ENCODE measurements around the gene IMPDH1.
A peak's percentile ranks its signal among the peaks of the same experiment; 100 is the strongest.

Gene IMPDH1

DNA sequence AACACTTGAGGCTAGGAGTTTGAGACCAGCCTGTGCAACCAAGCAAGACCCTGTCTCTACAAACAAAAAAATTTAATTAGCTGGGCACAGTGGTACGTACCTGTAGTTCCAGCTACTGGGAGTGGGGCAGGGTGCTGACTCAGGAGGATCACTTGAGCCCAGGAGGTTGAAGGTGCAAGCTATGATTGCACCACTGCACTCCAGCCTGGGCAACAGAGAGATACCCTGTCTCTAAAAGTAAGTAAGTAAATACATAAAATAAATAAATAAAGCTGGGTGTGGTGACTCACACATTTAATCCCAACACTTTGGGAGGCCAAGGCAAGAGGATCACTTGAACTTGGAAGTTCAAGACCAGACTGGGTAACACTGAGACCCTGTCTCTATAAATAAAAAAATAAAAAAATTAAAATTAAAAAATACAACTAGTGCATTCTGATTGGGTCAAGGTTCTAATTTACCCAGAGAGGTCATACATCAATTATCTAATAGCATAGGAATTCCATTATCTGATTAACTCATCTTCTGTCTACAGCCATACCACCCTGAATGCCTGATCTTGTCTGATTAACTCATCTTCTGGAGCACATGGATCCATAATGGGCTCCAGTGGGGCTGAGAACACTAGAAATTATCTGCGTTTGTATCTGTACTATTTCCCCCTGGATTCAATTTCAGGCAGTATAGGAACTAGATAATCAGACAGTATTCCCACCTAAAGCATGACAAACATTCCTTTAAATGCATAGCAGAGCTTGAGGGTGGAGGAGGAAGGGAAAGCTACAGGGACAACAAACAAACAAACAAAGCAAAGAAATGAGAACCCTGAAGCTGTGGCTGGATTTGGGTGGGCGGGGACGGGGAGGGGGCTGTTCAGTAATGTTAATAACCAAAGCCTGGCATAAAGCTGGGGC is 24.9 kb upstream of the IMPDH1 start:
- DNase-seq: no peak

DNA sequence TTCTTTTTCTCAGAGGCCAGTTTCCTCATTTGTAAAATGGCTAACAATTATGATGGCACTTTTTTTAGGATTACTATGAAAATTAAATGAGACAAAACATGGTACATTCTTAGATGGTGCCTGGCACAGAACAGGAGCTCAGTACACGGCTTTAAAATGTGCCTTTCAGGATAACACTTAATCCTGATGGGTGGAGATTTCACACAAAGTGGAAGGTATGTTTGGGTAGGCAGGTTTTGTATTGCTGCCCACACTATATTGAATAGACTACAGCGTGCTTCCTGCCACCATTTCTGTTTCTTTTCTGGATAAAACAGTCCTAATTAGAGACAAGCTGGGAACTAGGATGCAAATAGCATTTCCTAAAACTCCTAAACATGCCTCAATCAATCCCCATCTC is 22.0 kb upstream of the IMPDH1 start:
- DNase-seq: no peak

DNA sequence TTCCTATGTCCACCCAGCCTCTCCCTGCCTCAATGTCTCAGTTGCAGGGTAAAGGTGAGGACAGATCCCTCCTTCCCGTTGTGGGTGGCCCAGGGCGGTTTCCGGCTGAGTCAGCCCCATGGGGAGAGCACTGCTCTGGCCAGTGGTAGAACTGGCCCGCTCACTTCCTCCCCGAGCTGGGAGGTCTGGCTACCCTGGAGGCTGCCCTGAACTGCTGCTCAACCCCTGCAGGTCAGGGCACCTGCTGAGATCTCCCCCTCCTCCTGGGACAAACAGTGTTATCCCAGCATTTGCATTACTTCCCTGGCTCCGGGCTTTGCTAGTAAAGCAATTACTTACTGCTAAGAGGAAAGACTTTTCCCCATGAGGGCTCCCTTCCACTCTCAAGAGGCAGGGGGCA is 21.4 kb upstream of the IMPDH1 start:
- no peak for DNase-seq

DNA sequence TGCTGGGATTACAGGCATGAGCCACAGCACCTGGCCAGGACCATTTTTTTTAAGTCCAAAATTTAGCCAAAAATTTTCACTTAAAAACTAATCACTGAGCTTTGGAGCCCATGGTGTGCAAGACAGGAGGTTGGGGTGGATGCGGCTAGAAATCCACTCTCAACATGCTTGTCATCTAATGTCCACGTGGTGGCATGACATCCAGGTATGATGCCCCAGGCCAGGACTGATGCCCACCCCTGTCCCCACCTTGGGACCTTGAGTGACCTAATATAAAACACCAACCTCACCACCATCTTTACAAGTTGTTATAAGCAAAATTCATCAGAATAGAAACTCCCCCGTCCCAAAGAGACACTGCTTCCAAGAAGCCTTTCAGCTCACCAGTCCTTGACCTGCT is 20.4 kb upstream of the IMPDH1 start:
- no peak for DNase-seq

DNA sequence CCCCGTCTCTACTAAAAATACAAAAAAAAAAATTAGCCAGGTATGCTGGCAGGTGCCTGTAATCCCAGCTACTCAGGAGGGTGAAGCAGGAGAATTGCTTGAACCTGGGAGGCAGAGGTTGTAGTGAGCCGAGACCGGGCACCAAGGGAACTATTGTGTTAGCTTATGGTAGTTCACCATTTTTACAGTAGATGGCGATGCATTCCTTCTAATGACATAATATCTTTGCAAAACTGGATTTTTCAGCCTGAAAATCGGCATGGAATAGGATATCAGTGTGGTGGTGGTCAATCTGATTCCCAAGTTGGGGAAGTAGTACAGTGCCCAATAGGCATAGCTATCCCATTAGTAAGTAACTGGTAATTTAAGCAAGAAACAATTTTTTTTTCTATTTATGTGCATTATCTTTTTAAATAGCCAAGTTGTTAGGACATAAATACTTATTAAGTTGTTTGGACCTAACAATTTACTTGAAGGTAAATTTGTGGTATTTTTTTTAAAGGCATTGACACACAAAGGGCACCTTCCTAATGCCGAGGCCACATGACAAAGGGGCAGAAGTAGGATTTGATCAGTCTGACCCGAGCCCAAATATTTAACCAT is 17.6 kb upstream of the IMPDH1 start:
- peak; percentile 60 to 66 for DNase-seq

DNA sequence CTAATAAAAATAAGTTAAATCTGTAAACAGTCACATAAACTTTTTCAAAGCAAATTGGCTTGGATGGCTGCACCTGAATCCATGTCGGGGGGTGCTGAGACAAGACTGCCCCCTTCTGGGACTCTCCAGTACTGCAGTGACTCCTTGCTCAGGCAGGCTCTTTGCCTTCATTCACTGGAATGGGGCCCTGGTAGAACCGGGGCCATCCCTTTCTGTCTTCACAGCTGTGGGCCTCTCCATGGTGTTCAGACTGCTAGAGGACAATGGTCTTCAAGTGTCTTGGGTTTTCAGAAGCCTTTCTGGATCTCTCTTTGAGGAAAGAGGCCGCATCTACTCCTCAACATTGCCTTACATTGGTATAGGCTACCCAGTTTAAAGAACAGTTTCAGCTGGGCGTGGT is 16.1 kb upstream of the IMPDH1 start:
- peak; percentile 53 to 56 for DNase-seq

DNA sequence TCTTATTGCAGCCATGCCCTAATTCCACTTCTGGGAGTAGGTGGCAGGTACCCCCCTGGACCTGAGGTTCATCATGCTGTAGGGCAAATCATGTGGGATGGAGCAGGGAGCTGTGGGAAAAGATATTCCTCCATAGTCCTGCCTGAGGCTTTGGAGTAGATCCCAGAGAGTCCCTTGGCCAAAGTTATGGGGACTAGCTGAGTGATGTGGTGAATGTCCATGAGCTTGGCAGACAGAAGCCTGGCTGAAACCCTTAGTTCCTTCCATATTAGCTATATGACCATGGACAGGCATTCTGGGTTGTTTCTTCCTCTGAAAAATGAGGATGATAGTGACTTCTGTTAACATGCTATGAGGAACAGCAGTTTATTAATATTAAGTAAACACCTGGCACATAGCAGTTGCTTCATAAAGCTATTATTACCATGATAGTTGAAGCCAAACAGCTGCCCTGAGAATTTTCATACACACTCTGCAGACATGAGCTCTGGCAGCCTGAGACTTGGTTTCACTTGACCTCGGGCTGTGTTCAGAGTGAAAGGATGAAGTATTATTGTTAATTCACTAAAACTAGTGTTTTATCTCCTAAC is 15.0 kb upstream of the IMPDH1 start:
- no peak for DNase-seq

DNA sequence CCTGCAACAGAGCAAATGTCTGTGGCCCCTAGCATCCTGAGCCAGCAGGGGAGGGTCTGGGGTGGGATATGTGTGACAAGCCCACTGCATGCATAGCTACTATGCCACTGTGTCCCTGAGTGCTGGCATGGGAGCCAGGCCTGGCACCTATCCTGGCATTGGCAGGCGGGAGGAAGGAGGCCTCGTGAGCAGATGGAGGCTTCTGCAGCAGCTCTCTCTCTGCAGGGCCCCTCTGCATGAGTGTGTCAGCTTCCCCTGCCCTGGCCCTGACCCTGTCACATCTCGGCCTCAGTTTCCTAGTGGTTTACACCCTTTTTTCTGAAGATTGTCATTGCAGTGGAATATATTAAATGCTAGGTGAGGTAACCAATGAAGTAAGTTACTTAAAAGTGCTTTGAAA is 13.1 kb upstream of the IMPDH1 start:
- DNase-seq: no peak

DNA sequence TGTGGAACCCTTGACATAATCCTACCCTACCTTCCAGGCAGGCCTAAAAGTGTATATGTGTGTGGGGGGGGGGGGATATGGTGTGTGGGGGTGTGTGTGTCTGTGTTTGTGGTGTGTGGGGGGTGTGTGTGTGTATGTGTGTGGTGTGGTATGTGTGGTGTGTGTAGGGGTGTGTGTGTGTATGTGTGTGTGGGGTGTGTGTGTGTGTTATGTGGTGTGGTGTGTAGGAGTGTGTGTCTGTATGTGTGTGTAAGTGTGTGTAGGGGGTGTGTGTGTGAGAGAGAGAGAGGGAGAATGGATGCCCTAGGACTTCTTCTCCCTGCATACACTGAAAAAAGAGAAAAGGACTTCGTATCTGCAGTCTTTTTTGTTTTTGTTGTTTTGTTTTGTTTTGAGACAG is 12.3 kb upstream of the IMPDH1 start:
- DNase-seq: no peak

DNA sequence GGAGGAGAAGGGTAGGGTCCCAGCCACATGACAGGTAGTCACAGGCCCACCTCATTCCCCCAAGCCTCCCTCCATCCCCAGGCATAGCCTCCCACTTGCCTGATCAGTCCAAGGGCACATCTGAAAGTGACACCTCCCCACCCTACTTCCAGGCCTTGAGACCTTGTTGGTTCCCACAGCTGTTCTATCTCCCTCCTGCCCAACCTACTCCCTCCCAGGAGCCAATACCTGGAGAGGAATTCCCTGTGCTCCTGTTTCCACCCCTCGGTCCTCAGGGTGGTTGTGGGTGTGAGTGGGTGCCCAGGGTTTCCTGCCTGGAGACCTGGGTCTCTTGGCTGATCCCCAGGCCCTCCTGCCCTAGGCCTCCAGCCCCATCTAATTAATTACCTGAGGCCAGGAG is 11.6 kb upstream of the IMPDH1 start:
- no peak for DNase-seq

DNA sequence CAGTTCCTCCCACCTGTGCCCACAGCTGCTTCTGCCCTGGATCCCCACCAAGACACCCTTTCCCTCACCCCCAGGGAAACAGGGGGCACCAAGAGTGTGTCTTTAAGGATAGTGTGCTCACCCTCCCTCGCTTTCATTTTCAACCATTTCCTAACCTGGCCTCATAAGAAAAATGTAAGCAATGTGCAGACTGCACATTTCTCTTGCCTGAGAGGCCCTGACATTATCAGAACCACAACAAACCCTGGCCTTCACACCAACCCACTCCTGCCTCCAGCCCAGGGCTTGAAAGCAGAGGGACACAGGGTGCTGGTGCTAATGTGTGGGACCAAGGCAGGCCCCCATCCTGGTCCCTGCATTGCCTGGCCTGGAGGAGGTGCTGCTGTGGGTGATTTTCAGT is 11.0 kb upstream of the IMPDH1 start:
- DNase-seq: no peak

DNA sequence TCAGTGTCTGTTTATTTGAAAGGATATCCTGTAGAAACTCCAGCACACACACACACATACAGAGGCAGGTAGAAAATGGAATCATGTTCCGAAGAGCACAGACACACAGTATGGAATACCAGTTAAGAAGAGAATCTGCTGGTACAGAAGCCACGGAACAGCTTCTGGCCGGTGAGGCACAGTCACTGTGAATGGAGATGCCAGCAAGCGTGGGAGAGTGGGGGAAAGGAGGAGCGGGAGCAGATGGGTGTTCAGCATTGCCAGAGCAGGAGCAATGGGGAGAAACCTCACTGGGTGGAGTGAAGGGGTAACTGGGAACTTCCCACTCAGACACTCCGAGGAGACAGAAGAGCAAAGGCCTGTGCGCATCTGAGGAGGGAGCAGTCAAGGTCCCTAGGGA is 9.5 kb upstream of the IMPDH1 start:
- no peak for DNase-seq

DNA sequence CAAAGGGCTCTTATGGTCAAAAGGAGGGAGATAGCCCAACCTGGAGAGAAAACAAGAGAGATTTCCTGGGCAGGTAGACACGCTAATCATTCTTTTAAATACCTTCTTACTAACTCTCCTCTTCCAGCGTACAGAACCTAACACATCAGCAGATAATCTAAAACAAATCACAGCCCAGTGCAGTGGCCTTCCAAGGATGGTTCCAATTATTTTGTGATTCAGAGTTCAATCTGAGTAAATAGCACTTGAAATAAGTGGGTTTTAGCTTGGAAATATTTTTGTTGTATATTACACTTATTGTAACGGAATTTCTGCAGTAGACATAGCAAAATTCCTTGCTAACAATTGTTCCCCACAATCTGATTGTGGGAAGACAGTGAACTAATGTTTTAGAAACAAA is 7.3 kb upstream of the IMPDH1 start:
- no peak for DNase-seq

DNA sequence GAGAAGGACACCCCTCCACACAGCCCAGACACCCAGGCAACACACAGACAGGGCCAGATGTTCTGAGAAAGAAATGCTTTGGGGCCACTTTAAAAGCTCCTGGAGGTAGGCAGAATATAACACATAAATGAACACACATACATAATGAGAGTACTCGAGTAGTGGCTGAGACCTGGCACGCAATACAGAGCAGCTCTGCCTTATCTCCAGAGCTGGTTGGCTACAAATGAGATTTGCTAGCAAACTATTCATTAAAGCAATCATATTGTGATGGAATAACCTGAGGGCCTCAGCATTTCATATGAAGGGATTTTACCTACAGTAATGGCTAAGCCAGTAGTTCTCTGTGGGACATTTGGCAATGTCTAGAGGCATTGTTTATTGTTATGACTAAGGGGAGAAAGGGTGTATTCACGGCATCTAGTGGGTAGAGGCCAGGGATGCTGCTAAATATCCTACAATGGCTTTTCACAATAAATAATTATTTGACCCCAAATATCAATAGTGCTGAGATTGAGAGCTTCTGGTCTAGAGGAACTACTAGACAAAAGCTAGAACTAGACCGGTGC is 5.5 kb upstream of the IMPDH1 start:
- no peak for DNase-seq

DNA sequence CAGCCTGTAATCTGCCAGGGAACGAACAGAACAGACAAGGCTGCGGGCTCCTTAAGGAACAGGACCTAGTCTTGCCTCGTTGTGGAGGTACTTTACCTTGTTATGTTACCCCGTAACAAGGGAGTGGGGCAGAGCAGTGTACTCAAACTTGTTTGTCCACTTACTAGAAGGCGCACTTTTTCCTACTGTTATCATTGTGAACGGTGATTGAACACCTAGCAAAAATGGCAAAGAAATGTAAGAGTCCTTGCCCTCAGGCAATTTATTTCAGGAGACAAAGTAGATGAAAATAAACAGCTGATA is 620 bp upstream of the IMPDH1 start:
- DNase-seq: no peak

DNA sequence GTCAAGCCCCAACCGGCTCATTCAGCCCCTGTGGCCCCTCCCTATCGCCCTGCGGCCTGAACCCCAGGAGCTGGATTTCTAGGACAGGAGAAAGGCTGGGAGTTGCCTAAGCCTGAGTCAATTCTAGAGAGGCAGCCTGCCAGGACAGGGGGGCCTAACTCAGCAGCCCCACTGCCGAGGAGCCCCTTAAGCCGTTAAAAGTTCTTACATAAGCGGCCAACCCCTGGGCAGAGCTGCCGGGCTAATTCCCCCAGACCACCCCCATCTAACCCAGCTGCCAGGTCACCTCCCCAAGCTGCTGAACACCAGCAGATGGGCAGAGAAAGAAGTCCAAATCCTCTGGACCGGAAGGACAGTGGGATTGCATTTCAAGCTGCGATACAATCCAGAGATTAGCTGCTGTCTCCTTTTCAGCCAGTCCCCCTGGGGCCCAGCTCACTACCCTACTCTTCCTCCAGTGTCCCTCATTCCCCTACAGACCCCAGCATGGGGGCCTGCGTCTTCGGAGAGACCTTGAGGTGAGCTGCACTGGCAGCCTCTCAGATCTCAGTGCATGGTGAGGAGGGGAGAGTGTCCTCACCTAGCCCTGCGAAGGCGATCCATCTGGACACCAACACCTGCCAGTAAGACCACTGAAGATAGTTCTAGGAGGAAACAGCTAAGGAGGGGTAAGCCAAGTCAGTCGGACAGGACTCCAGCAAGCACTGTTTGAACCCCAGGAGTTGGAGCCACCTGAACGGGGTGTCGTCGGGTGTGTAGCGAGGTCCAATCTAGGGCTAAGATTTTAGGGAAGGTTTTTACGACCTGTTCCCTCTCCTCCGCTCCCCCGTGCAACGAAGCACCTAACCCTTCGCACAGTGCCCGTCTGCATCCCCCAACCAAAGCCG is 830 bp downstream of the IMPDH1 start:
- DNase-seq: peak; percentile 50 to 53

DNA sequence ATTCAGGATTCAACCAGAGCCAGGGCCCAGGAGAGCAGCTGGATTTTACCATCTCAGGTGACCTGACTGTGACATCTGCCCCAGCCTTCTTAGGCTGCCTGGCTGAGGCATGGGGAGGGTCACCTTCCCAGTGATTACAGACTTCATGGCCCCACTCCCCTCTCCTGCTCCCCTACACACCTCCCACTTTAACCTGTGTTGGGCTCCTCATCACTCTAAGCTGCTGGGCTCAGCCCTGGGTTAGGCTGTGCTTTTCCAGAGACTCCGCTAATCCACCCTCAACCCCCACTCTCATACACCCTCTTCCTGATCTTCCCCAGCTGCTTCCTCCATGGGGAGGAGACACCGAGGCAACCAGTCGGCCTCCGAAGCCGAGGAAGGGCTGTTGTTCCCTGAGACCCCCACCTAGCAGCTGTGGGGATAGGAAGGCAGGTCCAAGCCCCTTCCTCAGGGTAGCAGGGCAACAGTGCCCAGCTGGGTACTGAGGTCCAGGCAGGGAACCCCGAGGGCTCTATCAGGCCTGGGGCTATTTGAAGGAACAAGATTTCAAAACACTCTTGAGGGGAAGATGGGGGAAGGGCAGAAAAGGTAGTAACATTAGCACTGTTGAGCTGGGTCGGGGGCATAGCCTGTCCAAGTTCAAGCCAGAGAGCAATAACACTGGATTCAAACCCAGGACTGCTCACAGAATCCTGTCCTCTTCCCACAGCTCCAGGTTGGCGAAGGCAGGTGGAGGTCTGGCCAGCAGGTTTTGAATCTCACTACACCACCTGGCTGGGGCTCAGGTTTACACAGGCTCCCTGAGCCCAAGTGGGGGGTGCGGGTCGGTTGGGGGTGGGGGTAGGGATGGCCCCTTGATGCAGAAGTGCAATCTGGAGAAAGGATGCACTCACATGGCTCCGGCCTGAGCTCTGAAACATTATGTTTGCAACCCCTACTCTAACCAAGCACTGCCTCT is 1.8 kb downstream of the IMPDH1 start:
- peak; percentile 54 to 70 for DNase-seq

DNA sequence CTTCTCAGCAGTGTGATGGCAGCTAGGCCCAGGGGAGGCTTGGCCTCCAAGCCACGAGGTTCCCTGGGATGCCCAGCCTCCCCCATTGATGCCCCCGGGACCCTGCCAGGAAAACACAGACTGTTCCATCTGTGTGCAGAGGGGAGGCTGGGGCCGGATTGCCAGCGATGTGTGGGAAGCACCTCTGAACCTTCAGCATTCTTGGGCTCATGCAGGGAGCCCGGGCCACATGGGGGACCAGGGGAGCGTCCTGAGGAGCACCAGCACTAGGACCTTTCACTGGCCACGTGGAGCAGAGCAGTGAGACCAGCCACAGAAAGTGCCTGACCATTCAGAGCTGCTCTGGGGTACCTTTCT is 2.6 kb downstream of the IMPDH1 start:
- no peak for DNase-seq

DNA sequence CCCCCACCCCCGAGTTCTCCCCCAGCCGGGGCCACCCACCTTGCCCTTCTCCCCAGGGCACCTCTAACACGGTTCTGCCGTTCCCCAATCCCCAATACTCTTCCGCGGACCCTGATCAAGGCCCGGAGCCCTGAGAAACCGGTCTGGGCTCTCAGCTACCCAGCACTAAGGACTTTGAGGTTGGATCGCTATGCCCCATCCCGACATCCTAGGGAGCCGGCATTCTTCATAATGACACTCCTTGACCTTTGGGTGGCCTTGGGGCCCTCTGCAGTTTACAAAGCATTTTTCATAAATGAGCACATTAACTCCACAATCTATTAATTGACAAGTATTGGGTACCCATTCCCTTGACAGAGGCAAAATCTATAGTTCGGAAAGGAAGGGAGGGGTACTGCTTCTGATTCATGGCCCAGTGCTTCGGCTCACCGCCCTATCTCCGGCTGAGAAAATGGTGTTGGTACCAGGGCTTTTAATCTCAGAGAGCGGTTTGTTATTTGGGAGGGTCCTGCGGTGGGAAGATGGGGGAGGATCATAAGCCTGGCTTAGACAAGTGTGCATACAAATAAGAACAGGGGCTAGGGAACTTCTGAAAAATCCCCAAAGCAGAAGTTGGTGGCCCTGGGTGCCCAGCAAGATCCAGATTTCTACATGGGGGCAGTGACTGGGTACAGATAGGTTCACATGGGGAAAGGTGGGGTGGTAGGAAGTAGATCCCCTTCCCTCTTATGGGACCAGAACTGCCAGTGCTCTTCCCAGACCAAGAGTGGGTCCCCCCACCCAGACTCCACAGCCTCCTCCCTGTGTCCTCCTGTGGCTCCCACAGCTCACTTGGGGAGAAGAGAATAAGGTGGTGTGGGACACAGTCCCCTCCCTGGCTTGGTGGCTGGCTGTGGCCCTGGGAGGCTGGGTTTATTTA is 3.2 kb downstream of the IMPDH1 start:
- DNase-seq: peak in 1 of 2 experiments; percentile 18

DNA sequence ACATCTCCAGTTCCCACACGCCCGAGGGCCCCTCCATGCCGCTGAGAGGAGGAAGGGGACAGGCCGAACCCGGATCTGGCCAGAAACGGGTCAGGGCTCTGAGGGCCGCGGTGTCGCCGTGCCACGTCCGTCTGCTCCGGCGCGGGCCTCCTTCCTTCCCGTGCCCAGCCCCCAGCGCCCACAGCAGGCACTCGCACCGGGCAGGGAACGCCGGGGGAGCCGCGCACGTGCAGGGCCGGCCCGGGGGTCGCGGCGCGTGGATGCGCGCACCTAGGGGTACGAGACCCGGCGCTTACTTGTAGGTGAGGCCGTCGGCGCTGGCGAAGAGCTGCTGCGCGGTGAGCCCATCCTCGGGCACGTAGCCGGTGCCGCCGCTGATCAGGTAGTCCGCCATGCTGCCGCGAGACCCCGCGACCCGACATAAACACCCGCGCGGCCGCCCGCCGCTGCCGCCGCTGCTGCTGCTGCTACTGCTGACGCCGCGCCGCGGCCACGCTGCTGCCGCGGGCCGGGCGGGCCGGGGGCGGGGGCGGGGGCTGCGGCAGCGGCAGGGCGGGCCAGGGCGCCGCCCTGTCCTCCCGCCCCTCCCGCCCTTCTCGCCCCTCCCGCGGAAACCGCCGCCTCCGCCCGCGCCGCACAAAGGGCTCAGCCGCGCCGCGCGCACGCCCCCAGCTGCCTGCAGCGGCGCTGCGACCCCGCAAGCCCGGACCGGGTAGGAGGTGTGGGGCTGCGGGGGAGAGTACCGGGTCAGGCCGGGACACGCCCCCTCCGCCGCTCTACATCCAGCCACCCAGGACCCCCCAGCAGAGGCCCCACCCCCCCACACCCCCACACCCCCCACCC is 4.1 kb downstream of the IMPDH1 start:
- DNase-seq: peak in 1 of 2 experiments; percentile 19

Data from AML-193 (cell line).